ENCODE data around the gene NCKAP1.

DNA sequence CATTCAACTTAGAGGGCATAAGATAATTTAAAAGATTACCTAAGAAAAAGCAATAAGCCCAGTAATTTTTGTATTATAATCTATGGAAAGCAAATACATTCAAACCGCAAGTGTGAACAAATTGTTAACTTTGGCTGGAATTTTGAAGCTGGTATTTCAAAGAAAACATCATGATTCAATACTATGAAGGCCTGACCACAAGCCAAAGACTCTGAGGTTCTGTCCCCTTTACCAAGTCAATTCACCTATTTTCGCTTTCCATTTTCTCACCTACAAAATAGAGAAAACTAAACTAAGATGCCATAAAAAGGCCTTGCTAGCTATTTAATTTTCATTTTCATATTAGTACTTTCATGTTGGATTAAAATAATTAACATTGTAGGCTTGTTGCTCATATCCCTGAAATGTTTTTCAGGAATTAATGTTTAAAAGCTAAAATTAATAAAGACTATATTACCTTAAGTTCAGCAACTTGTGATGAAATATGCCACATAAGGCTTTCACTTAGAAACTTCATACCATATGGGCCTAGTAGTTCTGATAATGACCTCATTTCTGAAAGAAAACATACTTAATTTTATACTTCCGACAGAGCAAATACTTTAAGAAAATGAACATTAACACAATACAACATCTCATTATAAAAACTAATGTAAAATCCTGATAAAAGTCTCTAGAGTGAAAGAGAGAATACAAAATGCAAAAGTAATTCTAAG is 86.2 kb downstream of the NCKAP1 start:
- no peak for TF ChIP-seq CTCF (IDR thresholded peaks at IDR 0.05)
- TF ChIP-seq ZNF232 (CRISPR knock-in tag; IDR thresholded peaks at IDR 0.05), result no peak
- no peak for TF ChIP-seq TCF7 (CRISPR knock-in tag; IDR thresholded peaks at IDR 0.05; ENCODE audit: low read depth)
- no peak for TF ChIP-seq SMAD4 (CRISPR knock-in tag; IDR thresholded peaks at IDR 0.05)
- TF ChIP-seq, protein P1, sequence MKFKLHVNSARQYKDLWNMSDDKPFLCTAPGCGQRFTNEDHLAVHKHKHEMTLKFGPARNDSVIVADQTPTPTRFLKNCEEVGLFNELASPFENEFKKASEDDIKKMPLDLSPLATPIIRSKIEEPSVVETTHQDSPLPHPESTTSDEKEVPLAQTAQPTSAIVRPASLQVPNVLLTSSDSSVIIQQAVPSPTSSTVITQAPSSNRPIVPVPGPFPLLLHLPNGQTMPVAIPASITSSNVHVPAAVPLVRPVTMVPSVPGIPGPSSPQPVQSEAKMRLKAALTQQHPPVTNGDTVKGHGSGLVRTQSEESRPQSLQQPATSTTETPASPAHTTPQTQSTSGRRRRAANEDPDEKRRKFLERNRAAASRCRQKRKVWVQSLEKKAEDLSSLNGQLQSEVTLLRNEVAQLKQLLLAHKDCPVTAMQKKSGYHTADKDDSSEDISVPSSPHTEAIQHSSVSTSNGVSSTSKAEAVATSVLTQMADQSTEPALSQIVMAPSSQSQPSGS (CRISPR knock-in tag; IDR thresholded peaks at IDR 0.05; ENCODE audit: borderline replicate concordance, low read depth), result no peak

Measured in WTC11 (cell line).